Thyroid gland (tissue), 4 donors: ENCODE data around the gene TMEM236.

Source experiments
- CTCF ChIP-seq, 6 experiments: fragments of 200-600 bp in 3 of 6; fragments of 450-650 bp in 3 of 6; sonication (generic) in 3 of 6; IDR thresholded peaks; one replicate each; pipeline ENCODE4 v1.5.1; 2016 to 2019; ENCODE audit warnings: antibody characterized with exemption in 6 of 6, mild to moderate bottlenecking in 2 of 6, inconsistent platforms in 1 of 6, moderate library complexity in 1 of 6
- POLR2A ChIP-seq, 2 donors: fragments of 450-650 bp; IDR thresholded peaks; one replicate each; pipeline ENCODE4 v1.6.1; 2017; ENCODE audit warnings: antibody characterized with exemption in 2 of 2, mild to moderate bottlenecking in 2 of 2, moderate library complexity in 1 of 2

- TF ChIP-seq CTCF (IDR thresholded peaks at IDR 0.05) (no peak), POLR2A (IDR thresholded peaks at IDR 0.05) (no peak)
Measured at GRCh38 chr10:17783751-17784150, 31.8 kb downstream of the TMEM236 start.
